Gastroesophageal sphincter (tissue), 4 donors: ENCODE results near the gene LMTK3. TPM values are rescaled to one million over a fixed set of nuclear protein-coding genes. Genes with fewer than 3 reads are reported as not detected.

ENCODE experiments used
- ATAC-seq: fragments of 150-250 bp; one replicate; pipeline ENCODE4 v1.9.1; 2016; ENCODE audit warnings: mild to moderate bottlenecking, moderate library complexity
- H3K27ac ChIP-seq, 4 donors: fragments of 200-600 bp; sonication (generic) in 3 of 4; 1 replicate in 3 of 4; 2 replicates in 1 of 4; pipeline ENCODE4 v1.5.1; 2016 to 2019
- H3K27me3 ChIP-seq: fragments of 200-600 bp; sonication (generic); one replicate; pipeline ENCODE4 v1.5.1; 2019
- H3K36me3 ChIP-seq, 2 donors: fragments of 200-600 bp; sonication (generic); one replicate each; pipeline ENCODE4 v1.5.1; 2019; ENCODE audit warnings: control low read depth in 1 of 2
- H3K4me1 ChIP-seq, 3 donors: fragments of 200-600 bp; sonication (generic); 1 replicate in 2 of 3; 2 replicates in 1 of 3; pipeline ENCODE4 v1.5.1; 2016 to 2019; ENCODE audit warnings: control low read depth in 2 of 3
- H3K4me3 ChIP-seq, 2 donors: fragments of 200-600 bp; sonication (generic); one replicate each; pipeline ENCODE4 v1.5.1; 2019; ENCODE audit warnings: mild to moderate bottlenecking in 1 of 2, moderate library complexity in 1 of 2
- H3K9me3 ChIP-seq, 3 donors: fragments of 200-600 bp; sonication (generic); one replicate each; pipeline ENCODE4 v1.5.1; 2017 to 2019; ENCODE audit warnings: control low read depth in 2 of 3
- CTCF ChIP-seq, 4 experiments: fragments of 200-600 bp in 2 of 4; fragments of 450-650 bp in 2 of 4; sonication (generic) in 1 of 4; IDR thresholded peaks; one replicate each; pipeline ENCODE4 v1.5.1; 2017 to 2019; ENCODE audit warnings: antibody characterized with exemption in 4 of 4, mild to moderate bottlenecking in 2 of 4, moderate library complexity in 2 of 4
- EP300 ChIP-seq: sonication (generic); formaldehyde crosslinking; IDR thresholded peaks from one replicate; pipeline ENCODE4 v1.6.1; 2017; ENCODE audit warnings: antibody characterized with exemption, mild to moderate bottlenecking
- POLR2A ChIP-seq, 2 donors: fragments of 450-650 bp; IDR thresholded peaks; one replicate each; pipeline ENCODE4 v1.6.1; 2017; ENCODE audit warnings: antibody characterized with exemption in 2 of 2, mild to moderate bottlenecking in 2 of 2, moderate library complexity in 1 of 2
- POLR2AphosphoS5 ChIP-seq: sonication (generic); formaldehyde crosslinking; IDR thresholded peaks from one replicate; pipeline ENCODE4 v1.6.1; 2017; ENCODE audit warnings: antibody characterized with exemption
- WGBS, 2 donors: methylation state at CpG; one replicate each; pipeline ENCODE4 v1.1.5; 2018; ENCODE audit warnings: low coverage in 1 of 2; 5-methylcytosine and 5-hydroxymethylcytosine counted together
- total RNA-seq, 4 donors: library from RNA; depleted of rRNA; stranded (reverse); fragments of >200 nt; gene quantifications; one replicate each; pipeline ENCODE4 v1.1.0, GENCODE V29; 2016

Gene LMTK3
- total RNA-seq, 4 donors from 2014 or later, result 0.13 to 1.2 (median 0.30) TPM

- Histone ChIP-seq H3K9me3 (no peaks in the 10 kb centered on the region), H3K36me3 (peaks cover 0 to 25% of the 10 kb centered on the region in 2 donors), H3K27me3 (peaks cover 52% of the 10 kb centered on the region), H3K4me1 (peaks cover 0 to 41% (median 19%) of the 10 kb centered on the region in 3 donors), H3K27ac (peak overlapping the region in 2 of 4 donors; percentile 86 to 90), H3K4me3 (peak overlapping the region in 1 of 2 donors; percentile 72)
- WGBS, 2 donors, result 7 to 13% methylated on average over 12 to 18 of the region's 38 CpGs
- no peak for ATAC-seq
- TF ChIP-seq POLR2AphosphoS5 (no peak), CTCF (IDR thresholded peaks at IDR 0.05) (no peak), POLR2A (IDR thresholded peaks at IDR 0.05) (no peak), EP300 (no peak)
Measured at GRCh38 chr19:48444129-48444935, 67.3 kb downstream of the LMTK3 start.

- Histone ChIP-seq H3K9me3 (no peaks in the 10 kb centered on the region), H3K4me3 (peak overlapping the region in 1 of 2 donors; percentile 72), H3K27ac (no peak overlapping the region), H3K4me1 (peaks cover 0 to 41% (median 19%) of the 10 kb centered on the region in 3 donors), H3K36me3 (peaks cover 0 to 19% of the 10 kb centered on the region in 2 donors), H3K27me3 (peaks cover 58% of the 10 kb centered on the region)
- WGBS, 2 donors, result no CpG with 5 or more reads among the region's 45 CpGs
- ATAC-seq, result no peak
- TF ChIP-seq EP300 (no peak), POLR2AphosphoS5 (no peak), CTCF (IDR thresholded peaks at IDR 0.05) (no peak), POLR2A (IDR thresholded peaks at IDR 0.05) (no peak)
Measured at GRCh38 chr19:48443731-48444128, 67.9 kb downstream of the LMTK3 start.

GRCh38 chr19:48443256-48443655 lies 68.4 kb downstream of the LMTK3 start:
- H3K27ac ChIP-seq, result no peak overlapping the region
- TF ChIP-seq CTCF (IDR thresholded peaks at IDR 0.05) (no peak), EP300 (no peak), POLR2A (IDR thresholded peaks at IDR 0.05) (no peak), POLR2AphosphoS5 (no peak)
- no peak for ATAC-seq
- H3K4me3 ChIP-seq, result peak overlapping the region in 1 of 2 donors; percentile 72
- no CpG with 5 or more reads among the region's 60 CpGs for WGBS, 2 donors
- no peaks in the 10 kb centered on the region for H3K9me3 ChIP-seq
- H3K27me3 ChIP-seq, result peaks cover 63% of the 10 kb centered on the region
- H3K36me3 ChIP-seq, result peaks cover 0 to 14% of the 10 kb centered on the region in 2 donors
- peaks cover 0 to 41% (median 19%) of the 10 kb centered on the region in 3 donors for H3K4me1 ChIP-seq

GRCh38 chr19:48442116-48443035 lies 69.3 kb downstream of the LMTK3 start:
- Histone ChIP-seq H3K27me3 (peaks cover 70% of the 10 kb centered on the region), H3K4me1 (peaks cover 0 to 39% (median 19%) of the 10 kb centered on the region in 3 donors), H3K4me3 (peak overlapping the region in 1 of 2 donors; percentile 2), H3K9me3 (no peaks in the 10 kb centered on the region), H3K27ac (no peak overlapping the region), H3K36me3 (peaks cover 0 to 6% of the 10 kb centered on the region in 2 donors)
- TF ChIP-seq CTCF (IDR thresholded peaks at IDR 0.05), result no peak
- TF ChIP-seq POLR2AphosphoS5, result no peak
- TF ChIP-seq POLR2A (IDR thresholded peaks at IDR 0.05), result no peak
- TF ChIP-seq EP300, result no peak
- no peak for ATAC-seq
- 93% methylated on average over 6 of the region's 94 CpGs; no CpG with 5 or more reads in 1 of the 2 donors for WGBS, 2 donors
